ENCODE results near the gene ERICH6. TPM values are rescaled to one million over a fixed set of nuclear protein-coding genes. Genes with fewer than 3 reads are reported as not detected.
"Not testable (repeated sequence)": the region's sequence is repeated elsewhere in the genome, so short reads cannot be mapped to it uniquely, and the experiment has no call there.

ERICH6 gene
- total RNA-seq, 1 donor from 2014 or later: not detected

DNA sequence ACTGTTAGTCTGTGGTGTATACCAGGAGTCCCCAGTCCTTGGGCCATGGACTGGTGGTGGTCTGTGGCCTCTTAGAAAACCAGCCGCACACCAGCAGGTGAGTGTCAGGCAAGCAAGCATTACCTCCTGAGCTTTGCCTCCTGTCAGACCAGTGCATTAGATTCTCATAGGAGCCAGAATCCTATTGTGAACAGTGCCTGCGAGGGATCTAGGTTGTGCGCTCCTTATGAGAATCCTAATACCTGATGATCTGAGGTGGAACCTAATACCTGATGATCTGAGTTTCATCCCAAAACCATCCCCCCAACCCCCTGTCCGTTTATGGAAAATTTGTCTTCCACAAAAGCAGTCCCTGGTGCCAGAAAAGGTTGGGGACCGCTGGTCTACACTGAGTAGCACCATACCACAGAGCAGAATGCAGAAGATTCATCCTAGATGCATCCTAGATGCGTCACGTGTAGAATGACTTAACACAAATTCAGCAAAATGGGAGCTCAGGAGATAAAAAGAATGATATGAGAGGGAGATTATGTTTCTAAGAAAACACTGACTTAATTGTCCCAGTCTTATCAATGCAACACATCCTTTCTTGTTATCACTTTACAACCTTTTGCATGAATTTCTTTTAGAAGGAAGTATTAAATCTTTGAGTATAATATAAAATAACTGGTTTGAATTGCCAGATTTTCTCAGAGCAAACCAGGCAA lies 72.1 kb downstream of the ERICH6 start:
- H3K4me3 ChIP-seq: no peak overlapping the region
- H3K27me3 ChIP-seq: no peaks in the 10 kb centered on the region
- no peak for DNase-seq (ENCODE audit: extremely low spot score in 2 of 2)
- H3K27ac ChIP-seq: no peak overlapping the region
- peaks cover 0 to 27% of the 10 kb centered on the region in 2 donors for H3K36me3 ChIP-seq
- TF ChIP-seq POLR2AphosphoS5 (IDR thresholded peaks at IDR 0.05; ENCODE audit: insufficient read depth in 1 of 2, low read depth in 1 of 2): no peak
- TF ChIP-seq, protein P1, sequence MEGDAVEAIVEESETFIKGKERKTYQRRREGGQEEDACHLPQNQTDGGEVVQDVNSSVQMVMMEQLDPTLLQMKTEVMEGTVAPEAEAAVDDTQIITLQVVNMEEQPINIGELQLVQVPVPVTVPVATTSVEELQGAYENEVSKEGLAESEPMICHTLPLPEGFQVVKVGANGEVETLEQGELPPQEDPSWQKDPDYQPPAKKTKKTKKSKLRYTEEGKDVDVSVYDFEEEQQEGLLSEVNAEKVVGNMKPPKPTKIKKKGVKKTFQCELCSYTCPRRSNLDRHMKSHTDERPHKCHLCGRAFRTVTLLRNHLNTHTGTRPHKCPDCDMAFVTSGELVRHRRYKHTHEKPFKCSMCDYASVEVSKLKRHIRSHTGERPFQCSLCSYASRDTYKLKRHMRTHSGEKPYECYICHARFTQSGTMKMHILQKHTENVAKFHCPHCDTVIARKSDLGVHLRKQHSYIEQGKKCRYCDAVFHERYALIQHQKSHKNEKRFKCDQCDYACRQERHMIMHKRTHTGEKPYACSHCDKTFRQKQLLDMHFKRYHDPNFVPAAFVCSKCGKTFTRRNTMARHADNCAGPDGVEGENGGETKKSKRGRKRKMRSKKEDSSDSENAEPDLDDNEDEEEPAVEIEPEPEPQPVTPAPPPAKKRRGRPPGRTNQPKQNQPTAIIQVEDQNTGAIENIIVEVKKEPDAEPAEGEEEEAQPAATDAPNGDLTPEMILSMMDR (IDR thresholded peaks at IDR 0.05): no peak
- TF ChIP-seq POLR2A (IDR thresholded peaks at IDR 0.05): no peak
- H3K9me3 ChIP-seq: no peaks in the 10 kb centered on the region
- intact Hi-C loops (cut with DNase I): no loop called here
- H3K4me1 ChIP-seq: no peaks in the 10 kb centered on the region

GRCh38 chr3:150627557-150627956 lies 76.2 kb downstream of the ERICH6 start:
- intact Hi-C loops (cut with DNase I): no loop called here
- H3K4me3 ChIP-seq: no peak overlapping the region
- no peak overlapping the region for H3K27ac ChIP-seq
- no peak for DNase-seq (ENCODE audit: extremely low spot score in 2 of 2)
- TF ChIP-seq POLR2A (IDR thresholded peaks at IDR 0.05): no peak
- TF ChIP-seq POLR2AphosphoS5 (IDR thresholded peaks at IDR 0.05; ENCODE audit: insufficient read depth in 1 of 2, low read depth in 1 of 2): no peak
- TF ChIP-seq, protein P1 (IDR thresholded peaks at IDR 0.05): no peak
- H3K9me3 ChIP-seq: no peaks in the 10 kb centered on the region
- H3K27me3 ChIP-seq: no peaks in the 10 kb centered on the region
- peaks cover 0 to 35% of the 10 kb centered on the region in 2 donors for H3K36me3 ChIP-seq
- peaks cover 5% of the 10 kb centered on the region for H3K4me1 ChIP-seq

- no peak overlapping the region for H3K27ac ChIP-seq
- no peak for DNase-seq (ENCODE audit: extremely low spot score in 2 of 2)
- TF ChIP-seq POLR2A (IDR thresholded peaks at IDR 0.05) (no peak), POLR2AphosphoS5 (IDR thresholded peaks at IDR 0.05; ENCODE audit: insufficient read depth in 1 of 2, low read depth in 1 of 2) (no peak)
- TF ChIP-seq, protein P1 (IDR thresholded peaks at IDR 0.05): no peak
- no peaks in the 10 kb centered on the region for H3K9me3 ChIP-seq
- intact Hi-C loops (cut with DNase I): no loop called here
- no peak overlapping the region for H3K4me3 ChIP-seq
- no peaks in the 10 kb centered on the region for H3K27me3 ChIP-seq
- H3K36me3 ChIP-seq: peaks cover 0 to 35% of the 10 kb centered on the region in 2 donors
- H3K4me1 ChIP-seq: peaks cover 5% of the 10 kb centered on the region
These were observed 77.4 kb downstream of the ERICH6 start for GRCh38 chr3:150626148-150626930.

DNA sequence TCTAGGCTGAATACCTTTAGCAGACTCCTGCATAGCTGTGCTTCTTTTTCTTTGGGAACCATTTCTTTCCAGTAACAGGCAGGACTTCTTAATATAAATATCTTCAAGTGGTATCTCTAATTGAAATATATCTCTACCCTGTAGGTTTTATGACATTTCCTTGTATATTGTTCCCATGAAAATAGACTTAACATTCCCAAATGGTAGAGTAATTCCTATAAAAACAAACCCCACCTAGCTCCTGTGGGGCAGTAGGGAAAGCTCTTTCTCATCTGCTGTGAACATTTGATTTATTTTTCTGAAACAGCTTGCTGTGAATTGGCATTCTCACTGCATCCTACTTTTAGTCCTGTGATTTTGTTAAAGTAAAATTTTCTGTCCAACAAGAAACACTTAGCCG lies 79.8 kb downstream of the ERICH6 start:
- Histone ChIP-seq H3K36me3 (peaks cover 0 to 23% of the 10 kb centered on the region in 2 donors), H3K27ac (no peak overlapping the region), H3K4me1 (peaks cover 15% of the 10 kb centered on the region), H3K4me3 (no peak overlapping the region), H3K9me3 (no peaks in the 10 kb centered on the region), H3K27me3 (no peaks in the 10 kb centered on the region)
- intact Hi-C loops (cut with DNase I): no loop called here
- TF ChIP-seq, protein P1 (IDR thresholded peaks at IDR 0.05): no peak
- no peak for TF ChIP-seq POLR2A (IDR thresholded peaks at IDR 0.05)
- TF ChIP-seq POLR2AphosphoS5 (IDR thresholded peaks at IDR 0.05; ENCODE audit: insufficient read depth in 1 of 2, low read depth in 1 of 2): no peak
- DNase-seq (ENCODE audit: extremely low spot score in 2 of 2): no peak

DNA sequence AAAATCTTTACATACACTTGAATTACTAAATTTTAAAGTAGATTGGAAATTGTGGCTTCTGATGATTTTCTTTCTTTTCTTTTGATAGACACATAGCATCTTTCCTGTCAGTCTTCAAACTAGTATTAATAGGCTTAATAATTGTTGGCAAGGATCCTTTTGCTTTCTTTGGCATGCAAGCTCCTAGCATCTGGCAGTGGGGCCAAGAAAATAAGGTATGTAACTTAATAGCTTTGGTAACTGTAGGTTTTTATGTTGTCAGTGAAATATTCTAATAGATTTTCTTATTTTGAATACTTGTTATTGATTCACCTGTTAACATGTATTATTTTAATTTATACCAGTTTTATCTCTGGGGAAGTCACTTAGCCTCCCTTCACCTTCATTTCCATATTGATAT lies 80.8 kb downstream of the ERICH6 start:
- H3K27me3 ChIP-seq; H3K27ac ChIP-seq; H3K9me3 ChIP-seq; intact Hi-C loops (cut with DNase I); H3K4me3 ChIP-seq; DNase-seq (ENCODE audit: extremely low spot score in 2 of 2): not testable (repeated sequence)
- H3K36me3 ChIP-seq: peaks cover 0 to 19% of the 10 kb centered on the region in 2 donors
- H3K4me1 ChIP-seq: peaks cover 15% of the 10 kb centered on the region
